Body of pancreas (tissue), 4 donors: ENCODE data around the gene LRRC73.

ENCODE experiments used
- CTCF ChIP-seq, 7 experiments: fragments of 450-650 bp in 4 of 7; fragments of 200-600 bp in 3 of 7; sonication (generic) in 3 of 7; IDR thresholded peaks; one replicate each; pipeline ENCODE4 v1.5.1; 2016 to 2019; ENCODE audit warnings: antibody characterized with exemption in 7 of 7
- POLR2A ChIP-seq, 3 donors: fragments of 450-650 bp; IDR thresholded peaks; one replicate each; pipeline ENCODE4 v1.6.1; 2016; ENCODE audit warnings: antibody characterized with exemption in 3 of 3, mild to moderate bottlenecking in 2 of 3

- TF ChIP-seq CTCF (IDR thresholded peaks at IDR 0.05) (no peak), POLR2A (IDR thresholded peaks at IDR 0.05) (no peak)
These were observed 37.1 kb upstream of the LRRC73 start for GRCh38 chr6:43547222-43547621.
